ENCODE measurements around the gene COPS6.

DNA sequence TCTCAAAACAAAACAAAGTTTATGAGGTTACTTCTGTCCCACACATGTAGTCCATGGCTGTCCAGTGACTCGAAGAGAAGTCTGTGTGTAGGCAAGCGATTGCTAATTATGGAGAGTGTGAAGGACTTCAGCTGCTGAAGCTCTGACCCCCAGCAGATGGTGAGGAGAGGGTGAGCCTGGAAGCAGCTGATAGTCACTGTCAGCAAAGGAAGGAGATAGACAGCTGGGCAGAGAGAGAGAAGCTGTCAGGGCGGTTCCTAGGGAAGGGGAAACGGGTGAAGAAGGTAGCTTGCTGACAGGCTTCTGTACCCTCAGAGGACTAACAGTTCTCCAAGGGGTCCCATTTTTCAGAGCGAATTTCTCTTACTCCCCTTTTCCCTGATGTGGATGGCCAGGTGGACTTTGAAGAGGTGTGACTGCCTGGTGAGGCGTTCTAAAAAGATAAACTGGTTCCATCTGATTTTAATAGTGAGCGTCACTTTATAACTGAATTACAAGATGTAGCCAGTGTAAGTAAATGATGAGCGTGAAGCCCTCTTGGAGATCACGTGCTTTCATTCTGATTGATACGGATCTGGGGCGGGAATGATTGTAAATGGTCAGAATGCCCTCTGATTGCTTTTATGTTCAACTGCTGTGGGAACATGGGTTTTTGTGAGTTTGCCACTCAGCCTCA lies 27.1 kb upstream of the COPS6 start:
- TF ChIP-seq, protein P1, sequence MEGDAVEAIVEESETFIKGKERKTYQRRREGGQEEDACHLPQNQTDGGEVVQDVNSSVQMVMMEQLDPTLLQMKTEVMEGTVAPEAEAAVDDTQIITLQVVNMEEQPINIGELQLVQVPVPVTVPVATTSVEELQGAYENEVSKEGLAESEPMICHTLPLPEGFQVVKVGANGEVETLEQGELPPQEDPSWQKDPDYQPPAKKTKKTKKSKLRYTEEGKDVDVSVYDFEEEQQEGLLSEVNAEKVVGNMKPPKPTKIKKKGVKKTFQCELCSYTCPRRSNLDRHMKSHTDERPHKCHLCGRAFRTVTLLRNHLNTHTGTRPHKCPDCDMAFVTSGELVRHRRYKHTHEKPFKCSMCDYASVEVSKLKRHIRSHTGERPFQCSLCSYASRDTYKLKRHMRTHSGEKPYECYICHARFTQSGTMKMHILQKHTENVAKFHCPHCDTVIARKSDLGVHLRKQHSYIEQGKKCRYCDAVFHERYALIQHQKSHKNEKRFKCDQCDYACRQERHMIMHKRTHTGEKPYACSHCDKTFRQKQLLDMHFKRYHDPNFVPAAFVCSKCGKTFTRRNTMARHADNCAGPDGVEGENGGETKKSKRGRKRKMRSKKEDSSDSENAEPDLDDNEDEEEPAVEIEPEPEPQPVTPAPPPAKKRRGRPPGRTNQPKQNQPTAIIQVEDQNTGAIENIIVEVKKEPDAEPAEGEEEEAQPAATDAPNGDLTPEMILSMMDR (IDR thresholded peaks at IDR 0.05): no peak
- TF ChIP-seq EZH2 (IDR thresholded peaks at IDR 0.05; ENCODE audit: borderline replicate concordance, insufficient read depth, low read depth, low read length, poor library complexity, severe bottlenecking): no peak
